Esophagus muscularis mucosa (tissue), 4 donors: ENCODE data around the gene OR5M8. TPM values are rescaled to one million over a fixed set of nuclear protein-coding genes. Genes with fewer than 3 reads are reported as not detected.

Source experiments
- DNase-seq: peaks from one replicate; pipeline ENCODE4 v3.0.0-alpha.2; 2017; ENCODE audit errors: extremely low spot score
- H3K27ac ChIP-seq, 4 donors: fragments of 200-600 bp; sonication (generic); replicated peaks in 1 of 4; 1 replicate in 3 of 4; 2 replicates in 1 of 4; pipeline ENCODE4 v1.5.1; 2016 to 2019; ENCODE audit warnings: mild to moderate bottlenecking in 1 of 4
- H3K27me3 ChIP-seq, 4 donors: fragments of 200-600 bp; sonication (generic); one replicate each; pipeline versions ENCODE4 v1.5.1 to v1.6.0; 2016 to 2019
- H3K36me3 ChIP-seq, 4 donors: fragments of 200-600 bp; sonication (generic); one replicate each; pipeline ENCODE4 v1.5.1; 2016 to 2019
- H3K4me1 ChIP-seq, 4 donors: fragments of 200-600 bp; sonication (generic); one replicate each; pipeline ENCODE4 v1.5.1; 2016 to 2019
- H3K4me3 ChIP-seq, 4 donors: fragments of 200-600 bp; sonication (generic); 1 replicate in 2 of 4; 2 replicates in 2 of 4; pipeline ENCODE4 v1.5.1; 2016 to 2019; ENCODE audit warnings: mild to moderate bottlenecking in 4 of 4, moderate library complexity in 1 of 4
- H3K9me3 ChIP-seq, 4 donors: fragments of 200-600 bp; sonication (generic); 1 replicate in 3 of 4; 2 replicates in 1 of 4; pipeline ENCODE4 v1.5.1; 2016 to 2019
- CTCF ChIP-seq, 3 experiments: fragments of 200-600 bp in 2 of 3; fragments of 450-650 bp in 1 of 3; sonication (generic) in 2 of 3; IDR thresholded peaks; one replicate each; pipeline ENCODE4 v1.5.1; 2017 to 2019; ENCODE audit warnings: antibody characterized with exemption in 3 of 3, mild to moderate bottlenecking in 2 of 3, moderate library complexity in 1 of 3
- EP300 ChIP-seq: sonication (generic); formaldehyde crosslinking; IDR thresholded peaks from one replicate; pipeline ENCODE4 v1.6.1; 2017; ENCODE audit warnings: antibody characterized with exemption
- POLR2A ChIP-seq: fragments of 450-650 bp; IDR thresholded peaks from one replicate; pipeline ENCODE4 v1.6.1; 2017; ENCODE audit warnings: antibody characterized with exemption, moderate library complexity, mild to moderate bottlenecking, low read depth
- POLR2AphosphoS5 ChIP-seq, 2 donors: sonication (generic); formaldehyde crosslinking; IDR thresholded peaks; one replicate each; pipeline ENCODE4 v1.6.1; 2017; ENCODE audit warnings: antibody characterized with exemption in 2 of 2
- WGBS: methylation state at CpG from one replicate; pipeline ENCODE4 v1.1.5; 2018; 5-methylcytosine and 5-hydroxymethylcytosine counted together
- intact Hi-C: fragments of 100-400 bp; cut with DNase I; formaldehyde crosslinking; loops from one replicate; pipeline ENCODE4 v1.15.1; 2023
- total RNA-seq, 4 donors: library from RNA; depleted of rRNA; stranded (reverse); fragments of >200 nt; gene quantifications; one replicate each; pipeline versions ENCODE4 v1.1.0 to v1.2.1, GENCODE V29; 2016

OR5M8 gene
- total RNA-seq, 4 donors from 2014 or later: not detected

DNA sequence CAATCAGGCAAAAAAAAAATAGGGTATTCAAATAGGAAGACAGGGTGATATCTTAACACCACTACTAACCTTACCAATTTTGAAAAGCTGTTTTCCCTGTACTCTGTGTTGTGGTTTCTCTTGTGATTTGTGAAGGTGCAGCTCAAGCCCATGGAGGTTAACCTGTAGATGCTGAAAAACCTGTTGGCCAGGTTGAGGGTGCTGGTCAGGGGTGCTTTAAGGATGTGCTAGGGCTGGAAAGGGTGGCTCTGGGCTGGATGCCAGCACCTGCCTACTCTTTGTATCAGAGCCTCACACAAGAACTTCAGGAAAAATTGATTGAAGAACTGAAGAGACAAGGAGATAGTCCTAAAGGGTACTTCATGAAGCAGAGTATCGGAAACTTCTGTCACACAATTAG is 18.3 kb upstream of the OR5M8 start:
- WGBS: 96% methylated on average over 1 of the region's 1 CpG
- no peak for DNase-seq
- Histone ChIP-seq H3K4me1 (no peaks in the 10 kb centered on the region), H3K27ac (no peak overlapping the region), H3K27me3 (no peaks in the 10 kb centered on the region), H3K4me3 (no peak overlapping the region), H3K36me3 (no peaks in the 10 kb centered on the region), H3K9me3 (no peaks in the 10 kb centered on the region)
- intact Hi-C loops: no loop called here
- TF ChIP-seq POLR2A: no peak
- TF ChIP-seq EP300: no peak
- TF ChIP-seq POLR2AphosphoS5 (IDR thresholded peaks at IDR 0.05): no peak
- no peak for TF ChIP-seq CTCF (IDR thresholded peaks at IDR 0.05)

- 67% methylated on average over 2 of the region's 28 CpGs for WGBS
Measured at GRCh38 chr11:56497010-56497409, 5.8 kb upstream of the OR5M8 start.

DNA sequence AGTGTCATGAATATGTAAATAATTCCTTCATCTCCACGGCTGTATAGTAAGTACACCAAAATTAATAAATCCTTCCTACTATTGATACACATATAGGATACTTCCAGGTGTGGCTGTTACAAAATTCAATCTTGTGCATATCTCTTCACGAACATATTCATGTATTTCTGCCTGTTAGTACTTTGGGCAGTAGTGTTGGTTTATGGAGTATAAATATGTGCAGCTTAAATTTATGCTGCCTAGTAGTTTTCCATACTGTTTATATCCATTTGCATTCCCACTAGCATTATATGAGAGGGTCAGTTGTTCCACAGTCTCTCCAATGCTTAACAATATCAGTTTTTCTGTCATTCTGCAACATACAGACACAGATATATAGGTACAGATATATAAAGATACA is 3.9 kb upstream of the OR5M8 start:
- WGBS: 78% methylated on average over 2 of the region's 2 CpGs
- no peak for TF ChIP-seq POLR2A
- TF ChIP-seq POLR2AphosphoS5 (IDR thresholded peaks at IDR 0.05): no peak
- no peak for TF ChIP-seq EP300
- TF ChIP-seq CTCF (IDR thresholded peaks at IDR 0.05): no peak

More at GRCh38 chr11:56497010-56497409, 5.8 kb upstream of the OR5M8 start:
- Histone ChIP-seq H3K36me3 (no peaks in the 10 kb centered on the region), H3K4me3 (no peak overlapping the region), H3K4me1 (no peaks in the 10 kb centered on the region), H3K27me3 (no peaks in the 10 kb centered on the region), H3K27ac (no peak overlapping the region), H3K9me3 (peaks cover 0 to 7% (median 0%) of the 10 kb centered on the region in 4 donors)
- intact Hi-C loops: no loop called here
- no peak for DNase-seq
- TF ChIP-seq CTCF (IDR thresholded peaks at IDR 0.05) (no peak), EP300 (no peak), POLR2AphosphoS5 (IDR thresholded peaks at IDR 0.05) (no peak), POLR2A (no peak)

DNA sequence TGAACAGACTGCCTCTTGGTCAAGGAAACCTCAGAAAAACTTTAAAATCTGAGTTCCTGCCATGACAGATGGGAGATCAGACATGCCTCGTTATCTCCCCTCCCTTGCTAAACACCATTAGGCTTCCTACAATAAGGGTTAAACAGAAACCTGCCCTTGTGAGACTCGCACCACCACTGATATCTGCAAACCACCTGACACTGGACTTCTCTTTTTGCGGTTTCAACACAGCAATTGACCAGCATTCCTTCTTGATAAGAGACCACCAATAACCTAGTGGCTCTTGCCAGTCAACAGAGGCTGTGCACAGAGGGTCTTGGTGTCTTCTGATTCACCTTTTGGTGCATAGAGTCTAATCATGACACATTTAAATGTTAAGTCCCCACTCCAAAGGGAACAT is 4.4 kb downstream of the OR5M8 start:
- intact Hi-C loops: no loop called here
- no peaks in the 10 kb centered on the region for H3K4me1 ChIP-seq

More for the DNA sequence above, 3.9 kb upstream of the OR5M8 start:
- Histone ChIP-seq H3K9me3 (peaks cover 0 to 7% (median 0%) of the 10 kb centered on the region in 4 donors), H3K27ac (no peak overlapping the region), H3K4me3 (no peak overlapping the region), H3K27me3 (no peaks in the 10 kb centered on the region), H3K4me1 (no peaks in the 10 kb centered on the region), H3K36me3 (no peaks in the 10 kb centered on the region)
- no peak for DNase-seq
- intact Hi-C loops: no loop called here

More for the DNA sequence above, 4.4 kb downstream of the OR5M8 start:
- Histone ChIP-seq H3K27me3 (no peaks in the 10 kb centered on the region), H3K36me3 (no peaks in the 10 kb centered on the region), H3K4me3 (no peak overlapping the region), H3K9me3 (peaks cover 0 to 7% (median 0%) of the 10 kb centered on the region in 4 donors), H3K27ac (no peak overlapping the region)
- WGBS: 65% methylated on average over 3 of the region's 3 CpGs
- TF ChIP-seq POLR2A: no peak
- no peak for TF ChIP-seq EP300
- no peak for TF ChIP-seq CTCF (IDR thresholded peaks at IDR 0.05)
- TF ChIP-seq POLR2AphosphoS5 (IDR thresholded peaks at IDR 0.05): no peak
- no peak for DNase-seq
